ENCODE measurements around the gene SNRK.

GRCh38 chr3:43298292-43298691 lies 12.0 kb downstream of the SNRK start:
- no peak for TF ChIP-seq CTCF (IDR thresholded peaks at IDR 0.05)
- no peak for TF ChIP-seq POLR2A (IDR thresholded peaks at IDR 0.05)
